Fibroblast of skin of abdomen (primary cell): ENCODE results near the gene TEX13D.
A peak's percentile ranks its signal among the peaks of the same experiment; 100 is the strongest.

Source experiments
- DNase-seq: peaks from one replicate; pipeline ENCODE4 v3.0.0-alpha.2; 2013

Gene TEX13D

GRCh38 chrX:124348182-124348581 is 15.7 kb downstream of the TEX13D start:
- no peak for DNase-seq

- no peak for DNase-seq
These were observed 16.5 kb downstream of the TEX13D start for GRCh38 chrX:124348885-124349453.

GRCh38 chrX:124354648-124355047 is 22.2 kb downstream of the TEX13D start:
- DNase-seq = no peak

GRCh38 chrX:124358800-124359383 is 26.4 kb downstream of the TEX13D start:
- no peak for DNase-seq

- no peak for DNase-seq
These were observed 29.6 kb downstream of the TEX13D start for GRCh38 chrX:124362072-124362471.

GRCh38 chrX:124362761-124363160 is 30.3 kb downstream of the TEX13D start:
- no peak for DNase-seq

GRCh38 chrX:124369722-124370121 is 37.3 kb downstream of the TEX13D start:
- no peak for DNase-seq

- DNase-seq = peak; percentile 8
These were observed 40.9 kb downstream of the TEX13D start for GRCh38 chrX:124373348-124373747.

GRCh38 chrX:124378643-124379042 is 46.2 kb downstream of the TEX13D start:
- DNase-seq = peak; percentile 38

- peak; percentile 36 for DNase-seq
These were observed 50.9 kb downstream of the TEX13D start for GRCh38 chrX:124383354-124383753.

- no peak for DNase-seq
These were observed 53.9 kb downstream of the TEX13D start for GRCh38 chrX:124386401-124386800.
